Measurements from ENCODE around the gene SEPHS2. TPM values are rescaled to one million over a fixed set of nuclear protein-coding genes. Genes with fewer than 3 reads are reported as not detected.

SEPHS2 gene
- total RNA-seq, 1 experiment from 2014 or later = 91.6 TPM

- H3K4me3 Mint-ChIP-seq (ENCODE audit: unreplicated experiment) = no peak overlapping the region
- peaks cover 13% of the 10 kb centered on the region for H3K4me1 Mint-ChIP-seq (ENCODE audit: low read depth, unreplicated experiment)
- DNase-seq = no peak
- Histone ChIP-seq H3K4me3 (ENCODE audit: low read depth, low read length) (no peak overlapping the region), H3K9me3 (no peaks in the 10 kb centered on the region), H3K4me1 (no peaks in the 10 kb centered on the region), H3K27me3 (replicated peaks; ENCODE audit: control insufficient read depth, insufficient read depth, low read length) (no peaks in the 10 kb centered on the region), H3K36me3 (ENCODE audit: control insufficient read depth, insufficient read depth, low read length) (no peaks in the 10 kb centered on the region)
- intact Hi-C loops (cut with micrococcal nuclease; ENCODE audit: unreplicated experiment) = no loop called here
- ChIA-PET POLR2A (no interaction called here), CTCF (no interaction called here)
- no peak overlapping the region for H3K27ac Mint-ChIP-seq (ENCODE audit: unreplicated experiment)
- TF ChIP-seq, protein P1, sequence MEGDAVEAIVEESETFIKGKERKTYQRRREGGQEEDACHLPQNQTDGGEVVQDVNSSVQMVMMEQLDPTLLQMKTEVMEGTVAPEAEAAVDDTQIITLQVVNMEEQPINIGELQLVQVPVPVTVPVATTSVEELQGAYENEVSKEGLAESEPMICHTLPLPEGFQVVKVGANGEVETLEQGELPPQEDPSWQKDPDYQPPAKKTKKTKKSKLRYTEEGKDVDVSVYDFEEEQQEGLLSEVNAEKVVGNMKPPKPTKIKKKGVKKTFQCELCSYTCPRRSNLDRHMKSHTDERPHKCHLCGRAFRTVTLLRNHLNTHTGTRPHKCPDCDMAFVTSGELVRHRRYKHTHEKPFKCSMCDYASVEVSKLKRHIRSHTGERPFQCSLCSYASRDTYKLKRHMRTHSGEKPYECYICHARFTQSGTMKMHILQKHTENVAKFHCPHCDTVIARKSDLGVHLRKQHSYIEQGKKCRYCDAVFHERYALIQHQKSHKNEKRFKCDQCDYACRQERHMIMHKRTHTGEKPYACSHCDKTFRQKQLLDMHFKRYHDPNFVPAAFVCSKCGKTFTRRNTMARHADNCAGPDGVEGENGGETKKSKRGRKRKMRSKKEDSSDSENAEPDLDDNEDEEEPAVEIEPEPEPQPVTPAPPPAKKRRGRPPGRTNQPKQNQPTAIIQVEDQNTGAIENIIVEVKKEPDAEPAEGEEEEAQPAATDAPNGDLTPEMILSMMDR (IDR thresholded peaks at IDR 0.05; ENCODE audit: insufficient read depth in 1 of 2, low read depth in 1 of 2, low read length in 1 of 2, severe bottlenecking in 1 of 2, unreplicated experiment in 1 of 2) = no peak
- no peaks in the 10 kb centered on the region for H3K27me3 Mint-ChIP-seq (ENCODE audit: insufficient read depth, unreplicated experiment)
- H3K36me3 Mint-ChIP-seq (ENCODE audit: insufficient read depth, unreplicated experiment) = no peaks in the 10 kb centered on the region
- no peaks in the 10 kb centered on the region for H3K9me3 Mint-ChIP-seq (ENCODE audit: unreplicated experiment)
- BruUV-seq (replicated peaks) = no TSS peak
These were observed 13.1 kb upstream of the SEPHS2 start for GRCh38 chr16:30458561-30459394.

- H3K27me3 Mint-ChIP-seq (ENCODE audit: insufficient read depth, unreplicated experiment) = no peaks in the 10 kb centered on the region
- H3K4me3 Mint-ChIP-seq (ENCODE audit: unreplicated experiment) = no peak overlapping the region
- no TSS peak for BruUV-seq (replicated peaks)
- Histone ChIP-seq H3K4me3 (ENCODE audit: low read depth, low read length) (no peak overlapping the region), H3K36me3 (ENCODE audit: control insufficient read depth, insufficient read depth, low read length) (no peaks in the 10 kb centered on the region), H3K27me3 (replicated peaks; ENCODE audit: control insufficient read depth, insufficient read depth, low read length) (no peaks in the 10 kb centered on the region), H3K4me1 (no peaks in the 10 kb centered on the region), H3K9me3 (no peaks in the 10 kb centered on the region)
- H3K4me1 Mint-ChIP-seq (ENCODE audit: low read depth, unreplicated experiment) = peaks cover 13% of the 10 kb centered on the region
- ChIA-PET POLR2A (interaction anchor here (0.6 kb wide), 1 partner anchor 53 kb away, joined by 3 read pairs; no protein-coding TSS in a partner anchor), CTCF (interaction anchor here (0.5 to 1.3 kb wide), 2 partner anchors 28 to 176 kb away, joined by 3 read pairs; partner anchors contain the start of gene DCTPP1)
- TF ChIP-seq, protein P1 (IDR thresholded peaks at IDR 0.05; ENCODE audit: insufficient read depth in 1 of 2, low read depth in 1 of 2, low read length in 1 of 2, severe bottlenecking in 1 of 2, unreplicated experiment in 1 of 2) = no peak
- H3K36me3 Mint-ChIP-seq (ENCODE audit: insufficient read depth, unreplicated experiment) = no peaks in the 10 kb centered on the region
- DNase-seq = no peak
- H3K27ac Mint-ChIP-seq (ENCODE audit: unreplicated experiment) = no peak overlapping the region
- intact Hi-C loops (cut with micrococcal nuclease; ENCODE audit: unreplicated experiment) = no loop called here
- H3K9me3 Mint-ChIP-seq (ENCODE audit: unreplicated experiment) = no peaks in the 10 kb centered on the region
These were observed 12.3 kb upstream of the SEPHS2 start for GRCh38 chr16:30457743-30458560.

DNA sequence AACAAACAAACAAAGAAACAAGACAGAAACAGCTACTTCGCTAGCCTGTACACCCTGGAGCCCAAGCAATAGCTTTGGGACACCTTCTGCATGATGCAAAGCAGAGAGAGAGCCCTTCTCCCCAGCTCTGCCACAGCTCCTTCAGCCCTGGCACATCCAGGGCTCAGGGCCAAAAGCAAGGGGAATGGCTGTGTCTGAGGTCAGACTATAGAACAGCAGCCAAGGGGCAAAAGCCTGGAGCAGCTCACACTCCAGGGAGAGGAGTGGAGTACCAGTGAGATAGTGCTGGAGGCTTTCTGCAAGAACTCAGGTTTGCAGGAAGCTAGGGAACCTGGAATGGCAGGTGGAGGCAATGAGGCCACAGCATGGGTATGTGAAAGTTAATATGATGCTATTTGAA, 11.6 kb upstream of the SEPHS2 start:
- intact Hi-C loops (cut with micrococcal nuclease; ENCODE audit: unreplicated experiment) = no loop called here
- Histone ChIP-seq H3K27me3 (replicated peaks; ENCODE audit: control insufficient read depth, insufficient read depth, low read length) (no peaks in the 10 kb centered on the region), H3K36me3 (ENCODE audit: control insufficient read depth, insufficient read depth, low read length) (no peaks in the 10 kb centered on the region), H3K4me1 (no peaks in the 10 kb centered on the region; the same call in 1 of the 2 replicates), H3K9me3 (no peaks in the 10 kb centered on the region), H3K4me3 (ENCODE audit: low read depth, low read length) (no peak overlapping the region)
- CTCF ChIA-PET = interaction anchor here (0.5 to 1.3 kb wide), 2 partner anchors 27 to 177 kb away, joined by 3 read pairs; partner anchors contain the start of gene DCTPP1
- Mint-ChIP-seq H3K27ac (ENCODE audit: unreplicated experiment) (no peak overlapping the region), H3K9me3 (ENCODE audit: unreplicated experiment) (no peaks in the 10 kb centered on the region), H3K4me1 (ENCODE audit: low read depth, unreplicated experiment) (peaks cover 13% of the 10 kb centered on the region), H3K4me3 (ENCODE audit: unreplicated experiment) (no peak overlapping the region), H3K36me3 (ENCODE audit: insufficient read depth, unreplicated experiment) (no peaks in the 10 kb centered on the region), H3K27me3 (ENCODE audit: insufficient read depth, unreplicated experiment) (no peaks in the 10 kb centered on the region)
- POLR2A ChIA-PET = no interaction called here
- no peak for DNase-seq
- BruUV-seq (replicated peaks) = no TSS peak
- TF ChIP-seq, protein P1 (IDR thresholded peaks at IDR 0.05; ENCODE audit: insufficient read depth in 1 of 2, low read depth in 1 of 2, low read length in 1 of 2, severe bottlenecking in 1 of 2, unreplicated experiment in 1 of 2) = no peak

Data from Caco-2 (cell line).